Left colon (tissue), 2 donors: ENCODE data around the gene ZNF526. TPM values are rescaled to one million over a fixed set of nuclear protein-coding genes. Genes with fewer than 3 reads are reported as not detected.
A peak's percentile ranks its signal among the peaks of the same experiment; 100 is the strongest.

Experiments
- ATAC-seq: fragments of 200-7000 bp; cut with Tn5 transposase; one replicate; pipeline ENCODE4 v1.9.1; 2020; ENCODE audit warnings: mild to moderate bottlenecking, moderate library complexity
- DNase-seq, 2 donors: peaks; one replicate each; pipeline ENCODE4 v3.0.0-alpha.2; 2020
- intact Hi-C, 2 donors: fragments of 100-400 bp; cut with DNase I in 1 of 2; cut with micrococcal nuclease in 1 of 2; formaldehyde crosslinking; loops; one replicate each; pipeline versions ENCODE4 v1.11.2 to v1.14.0; 2022; cut with DNase I, micrococcal nuclease
- total RNA-seq, 2 donors: library from RNA; stranded (reverse); fragmentation: NEBNext Ultra II Directional; extraction: Animal tissue kit (Norgen Biotek cat#: 25700); gene quantifications; one replicate each; pipeline ENCODE4 v1.2.1, GENCODE V29; 2021
- donor health status: DM: no; HTN: no; CAD: no.
- donor health status: DM: yes; HTN: yes; CAD: no.

The ZNF526 gene
- total RNA-seq, 2 donors from 2014 or later, result 8.1 to 8.7 TPM

DNA sequence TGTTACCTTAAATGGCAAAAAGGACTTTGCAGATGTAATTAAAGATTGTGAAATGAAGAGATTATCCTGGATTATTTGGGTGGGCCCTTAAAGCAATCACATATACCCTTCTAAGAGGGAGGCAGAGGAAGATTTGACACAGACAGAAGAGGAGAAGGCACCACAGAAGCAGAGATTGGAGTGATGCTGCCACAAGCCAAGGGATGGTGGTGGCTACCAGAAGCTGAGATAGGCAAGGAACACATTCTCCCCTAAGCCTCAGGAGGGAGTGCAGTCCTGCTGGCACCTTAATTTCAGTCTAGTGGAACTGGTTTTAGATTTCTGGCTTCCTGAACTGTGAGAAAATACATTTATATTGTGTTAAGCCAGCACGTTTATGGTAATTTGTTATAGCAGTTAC is 26.8 kb upstream of the ZNF526 start:
- ATAC-seq (no peak), DNase-seq (no peak)
- intact Hi-C loops, result no loop called here

- peak; percentile 35 for ATAC-seq
- intact Hi-C loops, result no loop called here
- no peak for DNase-seq
Observed at GRCh38 chr19:42193706-42194105, 26.4 kb upstream of the ZNF526 start.

DNA sequence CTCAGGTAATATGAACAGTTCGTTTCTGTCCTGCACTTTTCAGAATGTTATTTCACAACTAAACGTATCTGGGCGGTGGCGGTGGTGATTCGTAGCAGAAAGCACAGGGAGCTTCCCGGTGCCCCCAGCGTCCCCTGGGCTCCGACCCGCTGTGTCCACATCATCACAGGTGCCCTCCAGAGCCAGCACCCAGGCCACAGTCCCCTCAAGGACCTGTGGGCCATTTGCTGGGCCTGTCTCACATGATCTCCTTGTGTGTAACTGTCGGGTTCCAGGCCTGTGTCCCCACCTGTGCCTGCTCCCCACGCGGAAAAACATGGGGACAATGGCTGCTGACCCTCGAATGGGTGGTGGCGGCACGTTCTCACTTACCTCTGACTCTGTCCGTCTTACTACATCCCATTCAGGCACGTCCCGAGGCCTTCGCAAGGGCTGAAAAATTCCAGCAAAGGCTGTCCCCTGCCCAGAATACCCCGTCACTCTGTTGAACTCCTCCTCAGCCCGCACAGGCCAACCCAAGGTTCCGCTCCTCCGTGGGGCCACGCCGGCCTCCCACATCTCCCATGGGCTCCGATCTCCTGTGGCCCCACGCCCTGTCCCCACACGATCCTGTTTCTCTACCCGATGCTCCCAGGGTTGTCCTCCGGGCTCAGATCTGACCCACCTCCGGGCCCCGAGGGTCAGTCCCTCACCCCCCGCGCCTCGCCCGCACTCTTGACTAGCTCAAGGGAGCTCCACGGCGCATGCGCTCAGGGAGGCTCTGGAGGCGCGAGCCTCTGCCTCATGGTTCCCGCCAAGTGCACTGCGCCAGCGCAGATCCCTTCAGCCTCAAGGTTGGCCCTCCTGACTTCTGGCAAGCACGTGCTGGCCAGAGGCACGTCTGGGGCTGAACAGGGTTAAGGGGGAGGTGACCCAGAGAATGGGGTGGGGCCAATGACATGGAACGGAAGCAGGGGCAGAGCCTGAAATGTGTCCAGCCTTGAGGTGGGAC is 23.8 kb upstream of the ZNF526 start:
- no peak for ATAC-seq
- no peak for DNase-seq
- intact Hi-C loops, result no loop called here

GRCh38 chr19:42197375-42197817 is 22.7 kb upstream of the ZNF526 start:
- ATAC-seq (peak; percentile 49), DNase-seq (peak; percentile 44 to 46)
- intact Hi-C loops, result no loop called here

- intact Hi-C loops, result no loop called here
- peak; percentile 54 to 60 for DNase-seq
- peak; percentile 22 for ATAC-seq
Observed at GRCh38 chr19:42198676-42199439, 21.3 kb upstream of the ZNF526 start.

DNA sequence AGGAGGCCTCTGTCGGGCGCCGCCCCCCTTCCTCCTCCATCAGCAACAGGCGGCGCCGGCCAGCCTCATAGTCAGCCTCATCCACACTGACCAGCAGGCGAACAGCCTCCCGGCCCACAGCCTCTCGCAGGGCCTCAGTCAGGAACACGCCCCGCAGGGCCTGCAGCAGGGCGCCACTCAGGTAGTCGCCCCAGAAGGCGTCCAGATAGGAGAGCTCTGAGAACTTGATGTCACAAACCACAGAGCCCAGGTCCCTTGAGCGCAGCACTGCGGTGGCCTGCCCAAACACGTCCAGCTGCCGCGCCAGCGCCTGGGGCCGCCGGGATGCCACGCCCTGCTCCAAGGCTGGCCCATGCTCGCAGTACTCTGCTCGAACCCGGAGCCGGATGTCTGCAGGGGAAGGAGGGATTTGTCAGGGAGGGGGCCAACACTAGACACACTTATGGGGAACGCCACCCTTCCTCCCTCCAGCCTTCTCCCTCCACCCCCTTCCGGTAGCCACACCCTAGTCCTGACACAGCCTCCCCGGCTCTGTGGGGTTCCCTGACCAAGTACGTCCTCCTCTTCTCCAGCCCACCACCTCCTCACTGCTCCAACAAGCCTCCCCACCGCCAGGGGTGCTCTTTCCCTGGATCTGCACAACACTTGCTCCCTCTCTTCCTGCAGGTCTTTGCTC is 20.5 kb upstream of the ZNF526 start:
- DNase-seq, result peak; percentile 43 to 62
- intact Hi-C loops, result no loop called here
- peak; percentile 12 for ATAC-seq

DNA sequence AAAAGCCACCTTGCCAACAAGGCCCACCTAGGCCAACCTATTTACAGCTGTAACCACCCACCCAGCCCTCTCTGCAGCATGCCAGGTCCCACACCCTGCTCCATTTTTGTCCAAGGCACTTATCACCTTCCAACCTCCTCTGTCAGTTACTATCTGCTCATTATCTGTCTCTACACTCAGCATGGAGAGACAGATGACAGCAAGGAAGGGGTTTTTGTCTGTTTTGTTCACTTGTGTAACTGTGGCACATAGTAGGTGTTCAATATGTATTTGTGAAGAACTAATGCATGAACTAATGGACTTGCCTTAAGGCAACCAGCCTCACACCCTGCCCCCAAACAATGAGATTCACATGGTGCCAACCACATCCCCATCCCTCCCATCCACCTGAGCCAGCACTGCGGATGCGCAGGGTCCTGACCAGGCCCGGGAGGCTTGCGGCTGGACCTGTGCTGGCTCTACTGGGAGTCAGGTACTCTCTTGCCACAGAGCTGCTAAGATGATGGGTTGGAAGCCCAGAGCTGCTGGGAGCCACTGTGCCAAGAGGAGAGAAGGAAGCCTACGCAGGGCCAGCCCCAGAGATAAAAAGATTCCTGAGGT is 19.9 kb upstream of the ZNF526 start:
- intact Hi-C loops, result no loop called here

GRCh38 chr19:42201489-42202289 is 18.4 kb upstream of the ZNF526 start:
- intact Hi-C loops, result no loop called here
- ATAC-seq (peak; percentile 4), DNase-seq (peak in 1 of 2 donors; percentile 50)

More for the DNA sequence above, 19.9 kb upstream of the ZNF526 start:
- DNase-seq, result no peak
- no peak for ATAC-seq

DNA sequence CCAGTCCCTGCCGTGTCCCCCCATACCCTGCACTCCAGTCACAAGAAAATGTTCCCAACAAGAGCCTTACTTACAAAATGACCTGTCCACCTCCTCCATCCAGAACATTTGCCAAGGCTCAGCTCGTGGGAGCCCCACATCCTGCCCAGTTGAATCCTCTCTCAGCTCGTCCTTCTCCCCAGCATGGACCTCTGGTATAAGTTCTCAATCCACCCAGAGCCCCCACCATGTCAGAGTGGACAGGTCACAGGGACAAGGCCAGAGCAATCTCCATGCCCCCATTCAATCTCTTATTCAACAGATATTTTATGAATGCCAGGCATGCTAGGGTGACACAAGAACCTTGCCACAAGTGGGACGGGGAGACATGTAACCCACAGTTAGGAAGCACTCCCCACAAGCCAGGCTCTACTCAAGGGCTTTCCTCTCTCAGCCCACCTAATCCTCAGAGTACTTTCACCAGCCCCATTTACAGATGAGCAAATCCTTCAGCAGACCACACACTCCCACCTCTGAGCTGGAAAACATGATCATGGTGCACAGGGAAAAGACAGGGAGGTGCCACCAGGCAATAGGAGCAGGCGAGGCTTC is 17.7 kb upstream of the ZNF526 start:
- DNase-seq, result no peak
- ATAC-seq, result no peak
- intact Hi-C loops, result no loop called here

DNA sequence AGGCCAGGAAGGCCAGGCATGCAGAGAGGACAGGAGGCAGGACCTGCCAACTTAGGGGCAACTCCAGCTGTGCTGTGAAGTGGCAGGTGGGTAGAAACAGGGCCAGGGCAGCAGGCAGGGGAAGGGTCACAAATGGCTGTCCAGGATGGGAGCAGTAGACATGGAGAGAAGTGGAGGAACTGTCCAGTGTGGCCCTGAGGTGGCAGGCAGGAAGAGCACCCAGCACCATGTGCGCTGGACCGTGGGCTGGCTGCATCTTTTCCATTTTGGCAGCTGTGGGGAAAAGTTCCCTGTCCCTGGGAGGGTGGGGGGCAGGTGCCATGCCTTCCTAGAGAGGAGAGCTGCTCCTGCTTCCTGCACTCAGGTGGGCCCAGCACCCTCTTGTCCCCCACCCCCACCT is 16.4 kb upstream of the ZNF526 start:
- intact Hi-C loops, result no loop called here
- DNase-seq (no peak), ATAC-seq (no peak)

DNA sequence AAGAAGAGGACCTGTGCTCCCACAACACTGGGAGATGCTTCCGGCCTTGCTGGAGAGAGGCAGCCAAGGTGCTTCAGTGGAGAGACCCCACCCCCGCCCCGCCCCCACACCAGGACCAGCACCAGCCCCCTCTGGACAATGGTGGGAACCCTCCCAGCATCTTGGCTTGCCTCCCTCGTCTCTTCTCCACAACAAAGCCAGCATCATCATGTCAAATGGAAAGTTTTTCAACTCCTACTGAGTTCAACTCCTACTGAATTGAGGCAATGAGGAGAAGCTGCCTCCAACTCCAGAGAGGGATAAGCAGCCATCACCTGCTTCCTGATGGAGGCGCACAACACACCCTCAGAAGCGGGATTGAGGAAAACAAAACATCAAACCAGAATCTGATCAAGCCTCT is 15.4 kb upstream of the ZNF526 start:
- DNase-seq, result no peak
- intact Hi-C loops, result no loop called here
- ATAC-seq, result no peak

DNA sequence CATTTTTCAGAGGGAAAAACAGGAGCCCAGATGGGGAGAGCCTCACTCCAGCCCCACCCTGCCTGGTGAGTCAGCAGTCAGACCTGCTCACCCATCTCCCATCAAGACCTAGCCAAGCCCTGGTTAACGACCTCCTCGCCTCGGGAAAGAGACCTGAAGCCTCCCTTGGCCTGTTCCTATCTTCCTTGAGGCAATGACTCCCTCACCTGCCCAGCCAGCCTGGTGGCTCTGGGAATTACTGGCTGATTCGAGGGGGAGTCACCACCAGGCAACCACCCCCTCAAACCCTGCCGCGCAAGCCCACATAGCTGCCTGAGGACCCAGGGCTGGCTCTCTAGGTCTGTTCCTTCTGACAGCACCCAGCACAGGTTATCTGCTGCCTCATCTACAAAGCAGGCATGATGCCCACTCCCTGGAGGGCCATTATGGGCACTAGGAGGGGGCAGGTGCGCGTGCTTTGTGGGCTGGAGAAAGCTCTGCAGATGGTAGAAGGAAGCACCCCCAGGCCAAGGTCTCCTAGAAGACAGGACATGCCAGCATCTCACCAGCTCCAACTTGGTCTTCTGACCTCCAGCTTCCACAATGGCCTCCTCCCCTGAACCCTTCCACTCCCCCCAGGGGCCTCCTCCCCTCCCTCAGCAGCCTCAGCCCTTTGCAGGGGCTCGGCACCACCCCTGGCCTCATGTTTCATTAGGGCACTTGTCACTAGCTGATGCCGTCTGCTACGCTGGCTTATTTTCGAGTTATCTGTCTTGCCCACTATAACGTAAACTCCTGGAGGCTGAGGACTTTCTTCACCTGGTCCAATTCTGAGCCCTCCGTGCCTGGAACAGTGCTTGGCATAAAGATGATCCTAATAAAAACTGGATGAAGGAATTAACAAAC is 13.0 kb upstream of the ZNF526 start:
- intact Hi-C loops, result no loop called here
- DNase-seq (peak in 1 of 2 donors; percentile 42), ATAC-seq (peak; percentile 87)

DNA sequence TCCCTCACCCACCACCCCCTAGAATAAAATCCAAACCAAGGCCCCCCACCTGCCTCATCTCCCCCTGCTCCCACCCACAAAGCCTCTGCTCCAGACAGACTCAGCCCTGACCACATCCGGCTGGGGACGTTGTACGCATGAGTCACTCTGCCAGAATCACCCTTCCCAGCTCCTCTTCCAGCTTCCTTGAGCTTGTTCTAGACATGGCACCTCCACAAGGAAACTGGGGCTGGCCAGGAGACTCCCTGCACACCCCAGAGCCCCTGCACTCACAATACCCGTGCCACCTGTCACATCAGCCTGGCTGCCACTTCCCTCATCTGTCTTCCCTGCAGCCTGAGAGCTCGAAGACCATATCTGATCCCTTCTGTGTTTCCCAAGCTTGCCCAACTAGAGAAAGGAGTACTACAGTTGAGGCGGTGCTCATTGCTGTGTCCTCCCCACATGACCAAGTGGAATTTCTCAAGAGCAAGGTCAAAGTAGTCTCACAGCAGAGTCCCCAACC is 12.3 kb upstream of the ZNF526 start:
- no peak for DNase-seq
- intact Hi-C loops, result no loop called here

DNA sequence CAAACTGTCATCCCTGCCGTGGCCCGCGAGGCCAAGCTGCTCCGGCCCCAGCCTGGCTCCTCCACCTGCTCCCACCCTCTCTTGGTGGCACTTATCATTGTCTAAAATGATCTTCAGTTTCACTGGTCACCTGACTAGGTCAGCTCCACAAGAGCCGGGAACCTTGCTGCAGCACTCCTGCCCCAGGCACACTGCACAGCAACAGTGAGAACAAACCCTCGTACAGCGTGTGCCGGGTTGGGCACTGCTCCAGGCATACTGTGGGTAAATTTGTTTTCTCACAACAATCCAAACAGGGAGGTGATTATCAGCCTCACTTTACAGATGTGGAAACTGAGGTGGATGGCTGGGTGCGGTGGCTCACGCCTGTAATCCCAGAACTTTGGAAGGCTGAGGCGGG is 11.5 kb upstream of the ZNF526 start:
- intact Hi-C loops, result no loop called here
- ATAC-seq, result no peak
- no peak for DNase-seq

More for the DNA sequence above, 12.3 kb upstream of the ZNF526 start:
- peak; percentile 68 for ATAC-seq

GRCh38 chr19:42212886-42213285 is 7.2 kb upstream of the ZNF526 start:
- ATAC-seq, result no peak
- intact Hi-C loops, result no loop called here
- DNase-seq, result no peak

- intact Hi-C loops, result no loop called here
- ATAC-seq, result no peak
- DNase-seq, result no peak
Observed at GRCh38 chr19:42214810-42215485, 5.2 kb upstream of the ZNF526 start.
